ENCODE data around the gene FLAD1.

Gene FLAD1

DNA sequence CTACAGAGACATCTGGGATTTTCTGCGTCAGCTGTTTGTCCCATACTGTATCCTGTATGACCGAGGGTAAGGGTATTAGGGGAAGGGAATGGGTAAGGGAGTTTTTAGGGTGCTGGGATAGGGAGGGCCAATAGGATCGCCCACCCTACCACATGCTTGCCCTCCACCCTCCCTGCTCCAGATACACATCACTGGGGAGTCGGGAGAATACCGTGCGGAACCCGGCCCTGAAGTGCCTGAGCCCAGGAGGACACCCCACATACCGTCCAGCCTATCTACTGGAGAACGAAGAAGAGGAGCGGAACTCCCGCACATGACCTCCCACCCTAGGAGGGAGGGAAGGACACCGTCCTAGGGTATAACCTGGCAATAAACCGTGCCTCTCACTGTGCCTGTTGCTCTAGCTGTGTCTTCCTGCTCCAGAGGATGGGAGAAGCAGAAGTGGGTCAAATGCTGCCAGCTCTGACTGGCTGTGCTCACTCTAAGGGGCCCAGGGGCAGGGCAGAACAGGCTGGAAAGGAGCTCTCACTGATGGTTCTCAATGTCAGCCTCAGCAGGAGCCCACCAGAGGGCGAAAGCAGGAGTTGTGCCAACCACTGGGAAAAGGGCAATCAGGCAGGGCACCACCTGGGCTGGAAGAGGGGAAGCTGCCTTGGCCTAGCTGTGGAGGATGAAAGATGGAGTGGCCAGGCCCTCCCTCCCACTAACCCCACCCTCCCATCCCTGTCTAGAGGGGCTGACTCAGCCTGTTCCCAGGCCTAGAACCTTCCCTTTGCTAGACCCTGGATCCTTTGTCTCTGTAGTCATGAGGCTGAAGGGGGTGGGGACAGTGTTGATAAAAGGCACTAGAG, 9.8 kb downstream of the FLAD1 start:
- DNase-seq: peak in 1 of 2 experiments; percentile 40

DNA sequence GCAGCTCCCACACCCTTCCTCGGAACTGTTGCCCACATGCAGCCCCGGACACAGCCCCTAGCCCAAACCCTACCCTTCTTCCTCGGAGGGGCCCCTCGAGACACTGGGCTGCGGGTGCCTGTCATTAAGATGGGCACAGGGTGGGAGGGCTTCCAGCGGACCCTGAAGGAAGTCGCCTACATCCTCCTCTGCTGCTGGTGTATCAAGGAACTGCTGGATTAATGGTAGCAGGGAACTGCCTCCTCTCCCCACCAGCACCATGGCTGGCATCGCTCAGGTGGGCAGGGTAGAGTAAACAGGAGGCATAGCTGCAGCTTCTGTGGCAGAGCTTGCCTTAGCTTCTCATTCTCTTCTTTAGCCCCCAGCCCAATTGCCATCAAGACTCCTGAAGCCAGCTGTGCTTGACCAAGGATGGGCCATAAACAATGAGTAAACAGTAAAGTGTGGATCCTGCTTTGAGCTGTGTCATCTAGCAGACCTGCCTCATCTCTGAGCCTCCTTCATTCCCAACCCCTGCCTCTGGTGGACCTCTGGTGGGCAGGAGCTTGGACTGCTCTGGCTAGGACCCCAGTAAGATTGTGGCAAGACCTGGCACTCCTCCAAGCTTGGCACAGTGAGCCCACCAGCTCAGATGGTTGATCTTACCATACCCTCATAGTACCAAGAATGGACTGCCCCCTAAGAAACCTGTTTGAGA, 10.6 kb downstream of the FLAD1 start, which contains the start of gene LENEP:
LENEP (plus strand) TSS at position 15 of the 697 bp plus-strand sequence; CDS start at position 37, 22 bp downstream.
- no peak for DNase-seq

DNA sequence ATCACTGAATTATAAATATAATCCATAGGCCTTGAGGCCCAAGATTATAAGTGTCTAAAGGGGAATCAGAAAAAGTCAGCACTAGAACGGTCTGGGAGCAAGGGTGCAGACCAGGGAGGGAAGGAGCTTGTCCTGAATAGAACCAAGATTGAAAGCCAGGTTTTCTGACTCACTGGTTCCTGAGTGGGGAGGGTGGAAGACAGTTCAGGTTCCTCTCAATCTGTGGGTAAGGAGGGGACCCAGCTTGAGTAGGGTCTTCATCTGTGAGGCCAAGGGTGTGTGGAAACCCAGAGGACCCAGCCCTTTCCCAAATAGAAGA, 11.1 kb downstream of the FLAD1 start:
- no peak for DNase-seq

DNA sequence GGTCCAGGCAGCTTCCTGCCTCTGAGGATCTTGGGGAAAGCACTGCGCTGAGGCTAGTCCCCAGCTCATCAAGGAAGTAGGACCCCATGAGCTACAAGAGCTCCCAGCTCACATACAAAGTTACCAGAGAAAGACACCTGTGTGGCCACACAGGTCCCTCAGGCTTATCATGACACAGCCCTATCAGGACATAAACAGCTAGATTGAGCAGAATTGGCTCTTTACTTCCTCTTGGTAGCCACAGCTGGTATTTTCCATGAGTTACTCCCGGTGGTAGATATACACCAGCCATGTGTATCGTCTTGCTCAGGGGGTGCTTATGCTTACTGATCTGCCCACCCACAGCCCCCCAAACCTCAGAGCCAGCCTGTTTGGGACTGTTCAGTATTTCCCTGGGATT, 11.4 kb downstream of the FLAD1 start:
- DNase-seq: no peak

- DNase-seq: peak; percentile 45 to 48
Measured at GRCh38 chr1:154995301-154995983, 12.3 kb downstream of the FLAD1 start.

GRCh38 chr1:154996966-154997701, 14.0 kb downstream of the FLAD1 start:
- DNase-seq: peak; percentile 55 to 57

DNA sequence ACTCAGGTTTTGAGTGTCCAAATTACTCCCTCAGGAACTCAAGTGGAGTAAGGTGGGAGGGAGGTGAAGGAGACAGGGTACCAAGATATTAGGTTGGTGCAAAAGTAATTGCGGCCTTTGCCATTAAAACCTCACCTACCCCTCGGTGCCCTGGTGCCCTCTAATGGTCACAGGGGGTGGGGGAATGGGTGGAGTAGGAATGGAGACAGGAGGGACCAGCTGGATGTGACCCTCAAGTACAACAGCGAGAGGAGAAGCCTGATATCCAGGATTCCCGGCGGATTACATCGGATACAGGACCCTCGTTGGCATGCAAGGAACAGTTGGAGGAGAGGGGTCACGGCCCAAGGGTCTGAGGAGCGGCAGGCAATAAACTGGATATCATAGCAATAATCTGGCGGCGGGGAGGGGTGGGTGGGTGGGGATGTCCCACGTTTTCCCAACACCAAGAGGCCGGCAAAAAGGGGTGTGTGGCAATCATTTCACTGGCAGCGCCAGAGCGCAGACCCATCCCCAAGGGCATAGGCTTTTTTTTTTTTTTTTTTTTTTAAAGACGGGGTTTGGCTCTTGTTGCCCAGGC, 15.1 kb downstream of the FLAD1 start:
- no peak for DNase-seq

DNA sequence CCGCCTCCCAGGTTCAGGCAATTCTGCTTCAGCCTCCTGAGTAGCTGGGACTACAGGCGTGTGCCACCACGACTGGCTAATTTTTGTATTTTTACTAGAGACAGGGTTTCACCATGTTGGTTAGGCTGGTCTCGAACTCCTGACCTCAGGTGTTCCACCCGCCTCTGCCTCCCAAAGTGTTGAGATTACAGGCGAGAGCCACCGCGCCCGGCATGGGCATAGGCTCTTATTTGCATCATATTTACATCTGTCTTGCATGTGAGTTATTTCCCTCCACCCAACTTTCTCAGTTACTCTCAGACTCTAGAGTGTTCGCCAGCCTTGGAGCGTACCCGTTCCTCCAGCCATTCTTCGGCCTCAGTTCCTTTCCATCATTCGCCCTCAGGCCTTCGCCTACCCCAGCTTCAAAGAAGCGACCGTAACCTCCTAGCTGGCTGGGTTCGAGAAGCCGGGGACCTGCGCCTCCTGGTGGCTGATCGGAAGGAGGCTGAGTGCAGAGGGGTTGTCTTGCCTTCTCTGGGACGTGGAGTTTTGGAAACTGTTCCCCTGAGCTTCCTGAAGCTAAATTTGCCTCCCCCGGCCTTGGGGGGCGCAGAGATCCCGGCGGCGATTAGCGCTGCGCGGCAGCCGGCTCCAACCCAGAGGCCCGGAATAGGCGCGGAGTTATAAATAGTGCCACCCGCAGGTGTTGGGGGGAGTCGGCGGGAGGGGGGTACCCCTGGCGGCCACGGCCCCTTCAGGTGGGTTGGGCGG, 15.8 kb downstream of the FLAD1 start:
- DNase-seq: peak; percentile 93

GRCh38 chr1:154999571-155000410, 16.6 kb downstream of the FLAD1 start:
- DNase-seq: peak; percentile 58 to 64

GRCh38 chr1:155000411-155000725, 17.2 kb downstream of the FLAD1 start:
- no peak for DNase-seq

DNA sequence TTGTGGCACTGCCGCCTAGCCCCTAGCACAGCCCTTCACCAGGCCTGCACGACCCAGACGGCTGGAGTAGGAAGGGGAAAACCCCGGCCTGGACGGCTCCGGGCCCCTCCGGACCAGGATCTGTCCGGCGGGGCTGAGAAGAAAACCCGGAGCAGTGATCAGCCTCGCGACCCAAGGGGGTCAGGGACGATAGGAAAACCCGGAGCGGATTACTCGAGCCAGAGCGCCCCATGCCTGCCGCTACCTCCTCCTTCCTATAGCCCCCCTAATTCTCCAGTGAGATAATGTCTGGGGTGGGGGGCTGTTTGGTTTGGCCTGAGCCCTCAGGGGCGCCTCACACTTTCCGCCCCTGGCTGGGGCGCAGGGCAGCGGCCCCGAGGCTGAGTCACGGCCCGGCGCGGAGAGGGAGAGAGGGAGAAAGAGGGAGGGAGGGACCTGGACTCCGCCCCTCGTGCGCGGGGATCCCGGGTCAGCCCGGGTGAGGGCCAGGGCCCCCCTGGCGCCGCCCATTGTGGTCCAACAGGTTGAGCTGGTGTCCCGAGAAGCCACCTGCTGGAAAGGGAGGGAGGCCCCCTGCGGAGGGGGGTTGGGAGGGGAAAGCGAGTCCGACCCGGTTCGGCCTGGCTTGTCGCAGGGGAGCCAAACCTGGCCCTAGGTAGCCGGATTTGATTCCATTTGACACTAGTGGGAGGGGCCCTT, 17.7 kb downstream of the FLAD1 start:
- peak; percentile 91 to 92 for DNase-seq

GRCh38 chr1:155001425-155001674, 18.2 kb downstream of the FLAD1 start:
- peak in 1 of 2 experiments; percentile 62 for DNase-seq

DNA sequence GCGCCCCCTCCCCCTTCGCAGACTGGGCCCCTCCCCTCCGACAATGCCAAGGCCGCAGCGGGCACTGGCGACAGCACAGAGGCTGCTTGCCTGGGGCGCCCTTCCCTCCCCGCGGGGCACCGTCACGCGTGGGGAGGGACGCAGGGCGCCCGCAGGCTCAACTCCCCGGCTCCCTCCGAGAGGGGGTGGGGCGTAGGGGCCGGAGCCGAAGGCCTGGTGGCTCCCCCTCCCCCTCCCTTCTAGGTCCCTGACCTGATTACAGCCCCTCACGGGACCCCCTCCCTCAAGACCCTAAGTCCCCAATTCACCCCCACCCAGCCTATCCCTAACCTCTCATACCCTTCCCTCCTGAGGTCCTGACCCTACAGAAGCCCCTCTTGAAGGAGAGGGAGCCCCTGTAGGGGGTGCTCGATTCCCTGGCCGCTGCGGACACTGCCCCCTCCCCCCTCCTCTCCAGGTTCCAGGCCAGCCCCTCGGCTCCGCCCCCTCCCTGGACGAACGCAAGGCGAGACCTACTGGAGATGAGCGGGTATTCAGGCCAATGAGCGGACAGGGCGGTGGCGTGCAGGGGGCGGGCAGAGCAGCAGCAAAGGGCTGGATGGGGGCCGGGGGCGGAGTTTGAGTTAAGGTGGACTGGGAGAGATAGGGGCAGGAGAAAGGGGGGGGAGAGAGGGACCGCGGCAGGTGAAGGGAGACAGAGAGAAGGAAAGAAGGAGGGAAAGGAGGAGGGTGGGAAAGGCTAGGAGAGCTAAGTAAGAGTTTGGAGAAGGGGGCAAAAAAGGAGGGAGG, 18.7 kb downstream of the FLAD1 start:
- peak; percentile 98 to 99 for DNase-seq

- DNase-seq: peak; percentile 85 to 88
Measured at GRCh38 chr1:155002464-155003226, 19.5 kb downstream of the FLAD1 start, which contains the start of gene ZBTB7B. ZBTB7B (plus strand) TSS chr1:155002802; CDS start chr1:155014661, 11,859 bp downstream.

- DNase-seq: peak in 1 of 2 experiments; percentile 32
Measured at GRCh38 chr1:155003227-155003765, 20.2 kb downstream of the FLAD1 start.

GRCh38 chr1:155003766-155004351, 20.7 kb downstream of the FLAD1 start:
- no peak for DNase-seq

GRCh38 chr1:155004352-155005075, 21.4 kb downstream of the FLAD1 start:
- DNase-seq: no peak

All from Kasumi-1 (cell line).